Measurements from ENCODE around the gene RAB29.
A peak's percentile ranks its signal among the peaks of the same experiment; 100 is the strongest.

RAB29 gene

GRCh38 chr1:205791568-205792180, 16.4 kb upstream of the RAB29 start:
- H3K4me3 ChIP-seq (ENCODE audit: low read depth, low read length), result no peak overlapping the region
- POLR2A ChIA-PET, result interaction anchor here (0.9 to 1.7 kb wide), 2 partner anchors 42 to 186 kb away, joined by 3 to 5 read pairs; no protein-coding TSS in a partner anchor
- CTCF ChIA-PET, result interaction anchor here (0.5 to 9.4 kb wide), 41 partner anchors 8 to 635 kb away, joined by 3 to 155 read pairs (median 5); partner anchors contain the start of gene RAB29
- H3K9me3 ChIP-seq (ENCODE audit: control insufficient read depth, insufficient read depth, low read depth, low read length), result no peaks in the 10 kb centered on the region
- H3K36me3 ChIP-seq (ENCODE audit: control insufficient read depth in 2 of 2, insufficient read depth in 1 of 2, low read length in 2 of 2), result peaks cover 0 to 68% of the 10 kb centered on the region in 2 experiments; a peak in 1 of 3 replicates
- TF ChIP-seq ZNF16 (tag by site-specific recombination; IDR thresholded peaks at IDR 0.05; ENCODE audit: low read depth) (no peak), SCRT2 (tag by site-specific recombination; IDR thresholded peaks at IDR 0.05) (peak; percentile 86), ZNF654 (tag by site-specific recombination; IDR thresholded peaks at IDR 0.05; ENCODE audit: low read depth) (peak; percentile 66), CTCF (tag by site-specific recombination; IDR thresholded peaks at IDR 0.05) (peak; percentile 79)
- H3K4me1 ChIP-seq (ENCODE audit: control insufficient read depth, insufficient read depth, low read length), result 0 out of 2 replicates have a peak, but pooled peaks cover under 1% of the 10 kb centered on the region
- H3K27ac ChIP-seq (ENCODE audit: extremely low read depth, low read depth, low read length), result no peak overlapping the region

DNA sequence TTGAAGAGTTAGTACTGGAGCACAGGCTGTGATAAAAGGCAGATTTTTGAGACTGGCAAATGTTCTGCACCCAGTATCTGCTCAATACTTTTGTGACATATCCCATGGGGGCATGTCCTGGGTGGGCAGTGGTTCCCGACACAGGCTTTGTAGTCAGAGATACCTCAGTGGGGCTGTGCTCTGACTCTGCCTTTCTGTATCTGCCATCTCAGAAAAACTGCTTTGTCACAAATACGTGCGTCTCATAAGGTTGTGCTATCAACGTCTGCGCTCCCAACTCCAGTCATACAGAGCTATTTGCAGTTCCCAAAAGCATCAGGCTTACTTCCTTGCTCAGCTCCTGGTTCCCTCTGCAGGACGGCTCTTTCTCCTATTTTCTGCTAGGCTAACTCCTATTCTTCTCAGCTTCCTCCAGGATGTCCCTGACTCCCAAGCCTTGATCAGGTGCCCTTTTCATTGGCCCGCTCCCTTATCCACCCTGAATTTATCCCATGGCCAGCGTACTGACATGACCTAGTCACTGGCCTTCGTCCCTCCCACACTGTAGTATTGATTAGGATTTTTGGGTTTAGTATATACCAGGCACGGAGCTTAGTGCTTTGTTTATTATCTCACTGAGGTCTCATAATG, 12.1 kb upstream of the RAB29 start:
- POLR2A ChIA-PET, result interaction anchor here (0.6 to 1.7 kb wide), 2 partner anchors 10 to 45 kb away, joined by 3 to 5 read pairs; no protein-coding TSS in a partner anchor
- Histone ChIP-seq H3K9me3 (ENCODE audit: control insufficient read depth, insufficient read depth, low read depth, low read length) (no peaks in the 10 kb centered on the region), H3K27ac (ENCODE audit: extremely low read depth, low read depth, low read length) (no peak overlapping the region), H3K4me1 (ENCODE audit: control insufficient read depth, insufficient read depth, low read length) (0 out of 2 replicates have a peak, but pooled peaks cover 4% of the 10 kb centered on the region), H3K36me3 (ENCODE audit: control insufficient read depth in 2 of 2, insufficient read depth in 1 of 2, low read length in 2 of 2) (peaks cover 0 to 27% of the 10 kb centered on the region in 2 experiments; a peak in 1 of 3 replicates), H3K4me3 (ENCODE audit: low read depth, low read length) (no peak overlapping the region)
- no peak for TF ChIP-seq ZSCAN16 (tag by site-specific recombination; IDR thresholded peaks at IDR 0.05)
- TF ChIP-seq ZNF785 (tag by site-specific recombination; IDR thresholded peaks at IDR 0.05), result no peak
- TF ChIP-seq ZSCAN5A (tag by site-specific recombination; IDR thresholded peaks at IDR 0.05), result no peak
- TF ChIP-seq ZNF473 (tag by site-specific recombination; IDR thresholded peaks at IDR 0.05), result no peak
- TF ChIP-seq, protein P1, sequence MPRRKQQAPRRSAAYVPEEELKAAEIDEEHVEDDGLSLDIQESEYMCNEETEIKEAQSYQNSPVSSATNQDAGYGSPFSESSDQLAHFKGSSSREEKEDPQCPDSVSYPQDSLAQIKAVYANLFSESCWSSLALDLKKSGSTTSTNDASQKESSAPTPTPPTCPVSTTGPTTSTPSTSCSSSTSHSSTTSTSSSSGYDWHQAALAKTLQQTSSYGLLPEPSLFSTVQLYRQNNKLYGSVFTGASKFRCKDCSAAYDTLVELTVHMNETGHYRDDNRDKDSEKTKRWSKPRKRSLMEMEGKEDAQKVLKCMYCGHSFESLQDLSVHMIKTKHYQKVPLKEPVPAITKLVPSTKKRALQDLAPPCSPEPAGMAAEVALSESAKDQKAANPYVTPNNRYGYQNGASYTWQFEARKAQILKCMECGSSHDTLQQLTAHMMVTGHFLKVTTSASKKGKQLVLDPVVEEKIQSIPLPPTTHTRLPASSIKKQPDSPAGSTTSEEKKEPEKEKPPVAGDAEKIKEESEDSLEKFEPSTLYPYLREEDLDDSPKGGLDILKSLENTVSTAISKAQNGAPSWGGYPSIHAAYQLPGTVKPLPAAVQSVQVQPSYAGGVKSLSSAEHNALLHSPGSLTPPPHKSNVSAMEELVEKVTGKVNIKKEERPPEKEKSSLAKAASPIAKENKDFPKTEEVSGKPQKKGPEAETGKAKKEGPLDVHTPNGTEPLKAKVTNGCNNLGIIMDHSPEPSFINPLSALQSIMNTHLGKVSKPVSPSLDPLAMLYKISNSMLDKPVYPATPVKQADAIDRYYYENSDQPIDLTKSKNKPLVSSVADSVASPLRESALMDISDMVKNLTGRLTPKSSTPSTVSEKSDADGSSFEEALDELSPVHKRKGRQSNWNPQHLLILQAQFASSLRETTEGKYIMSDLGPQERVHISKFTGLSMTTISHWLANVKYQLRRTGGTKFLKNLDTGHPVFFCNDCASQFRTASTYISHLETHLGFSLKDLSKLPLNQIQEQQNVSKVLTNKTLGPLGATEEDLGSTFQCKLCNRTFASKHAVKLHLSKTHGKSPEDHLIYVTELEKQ (tag by site-specific recombination; IDR thresholded peaks at IDR 0.05; ENCODE audit: borderline replicate concordance), result no peak
- no peak for TF ChIP-seq ZNF544 (tag by site-specific recombination; IDR thresholded peaks at IDR 0.05)
- no peak for TF ChIP-seq ZNF112 (tag by site-specific recombination; IDR thresholded peaks at IDR 0.05)
- TF ChIP-seq, protein P2, sequence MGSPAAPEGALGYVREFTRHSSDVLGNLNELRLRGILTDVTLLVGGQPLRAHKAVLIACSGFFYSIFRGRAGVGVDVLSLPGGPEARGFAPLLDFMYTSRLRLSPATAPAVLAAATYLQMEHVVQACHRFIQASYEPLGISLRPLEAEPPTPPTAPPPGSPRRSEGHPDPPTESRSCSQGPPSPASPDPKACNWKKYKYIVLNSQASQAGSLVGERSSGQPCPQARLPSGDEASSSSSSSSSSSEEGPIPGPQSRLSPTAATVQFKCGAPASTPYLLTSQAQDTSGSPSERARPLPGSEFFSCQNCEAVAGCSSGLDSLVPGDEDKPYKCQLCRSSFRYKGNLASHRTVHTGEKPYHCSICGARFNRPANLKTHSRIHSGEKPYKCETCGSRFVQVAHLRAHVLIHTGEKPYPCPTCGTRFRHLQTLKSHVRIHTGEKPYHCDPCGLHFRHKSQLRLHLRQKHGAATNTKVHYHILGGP (tag by site-specific recombination; IDR thresholded peaks at IDR 0.05), result no peak
- no peak for TF ChIP-seq ZEB2 (tag by site-specific recombination; IDR thresholded peaks at IDR 0.05)
- no peak for TF ChIP-seq ZNF114 (tag by site-specific recombination; IDR thresholded peaks at IDR 0.05)
- no peak for TF ChIP-seq ZNF510 (tag by site-specific recombination; IDR thresholded peaks at IDR 0.05; ENCODE audit: insufficient replicate concordance)
- TF ChIP-seq MZF1 (tag by site-specific recombination; IDR thresholded peaks at IDR 0.05; ENCODE audit: borderline replicate concordance), result no peak
- no peak for TF ChIP-seq ZNF416 (tag by site-specific recombination; IDR thresholded peaks at IDR 0.05)
- TF ChIP-seq ZNF223 (tag by site-specific recombination; IDR thresholded peaks at IDR 0.05), result no peak
- TF ChIP-seq ZNF175 (tag by site-specific recombination; IDR thresholded peaks at IDR 0.05), result no peak
- TF ChIP-seq ZBTB6 (tag by site-specific recombination; IDR thresholded peaks at IDR 0.05), result no peak
- TF ChIP-seq ZFP37 (tag by site-specific recombination; IDR thresholded peaks at IDR 0.05), result no peak
- no peak for TF ChIP-seq ZNF24 (tag by site-specific recombination; IDR thresholded peaks at IDR 0.05)
- no peak for TF ChIP-seq GLIS1 (tag by site-specific recombination; IDR thresholded peaks at IDR 0.05)
- CTCF ChIA-PET, result interaction anchor here (0.6 to 9.4 kb wide), 4 partner anchors 128 to 680 kb away, joined by 3 to 155 read pairs (median 4); no protein-coding TSS in a partner anchor

All from HEK293 (cell line).